ENCODE results near the gene MPEG1.

GRCh38 chr11:59247531-59248227 lies 35.0 kb upstream of the MPEG1 start:
- TF ChIP-seq TOX (CRISPR knock-in tag; IDR thresholded peaks at IDR 0.05; ENCODE audit: borderline replicate concordance) (no peak), CSDC2 (CRISPR knock-in tag; IDR thresholded peaks at IDR 0.05) (no peak), ZFP30 (CRISPR knock-in tag; IDR thresholded peaks at IDR 0.05) (no peak), ARNTL (CRISPR knock-in tag; IDR thresholded peaks at IDR 0.05; ENCODE audit: borderline replicate concordance, low read depth) (no peak), GLIS3 (CRISPR knock-in tag; IDR thresholded peaks at IDR 0.05) (no peak), TCF4 (CRISPR knock-in tag; IDR thresholded peaks at IDR 0.05; ENCODE audit: borderline replicate concordance) (no peak), ZNF8 (CRISPR knock-in tag; IDR thresholded peaks at IDR 0.05) (no peak), PATZ1 (CRISPR knock-in tag; IDR thresholded peaks at IDR 0.05; ENCODE audit: borderline replicate concordance) (no peak), ZFP3 (CRISPR knock-in tag; IDR thresholded peaks at IDR 0.05) (no peak), RARB (CRISPR knock-in tag; IDR thresholded peaks at IDR 0.05) (no peak), ZNF70 (CRISPR knock-in tag; IDR thresholded peaks at IDR 0.05) (no peak), SNAI2 (CRISPR knock-in tag; IDR thresholded peaks at IDR 0.05) (no peak), ESRRG (CRISPR knock-in tag; IDR thresholded peaks at IDR 0.05) (no peak), ZNF565 (CRISPR knock-in tag; conservative IDR thresholded peaks at IDR 0.05; ENCODE audit: low read depth) (no peak)

Data from SK-N-SH treated with all-trans-retinoic acid at 6 μM for 48 hours (cell line).